GM19395 (cell line): ENCODE measurements around the gene STC2.

Experiments
- ATAC-seq: cut with Tn5 transposase; IDR thresholded peaks from one replicate; pipeline ENCODE4 v1.9.1; 2021; ENCODE audit warnings: mild to moderate bottlenecking, moderate library complexity; ENCODE audit not compliant: unreplicated experiment

Gene STC2

DNA sequence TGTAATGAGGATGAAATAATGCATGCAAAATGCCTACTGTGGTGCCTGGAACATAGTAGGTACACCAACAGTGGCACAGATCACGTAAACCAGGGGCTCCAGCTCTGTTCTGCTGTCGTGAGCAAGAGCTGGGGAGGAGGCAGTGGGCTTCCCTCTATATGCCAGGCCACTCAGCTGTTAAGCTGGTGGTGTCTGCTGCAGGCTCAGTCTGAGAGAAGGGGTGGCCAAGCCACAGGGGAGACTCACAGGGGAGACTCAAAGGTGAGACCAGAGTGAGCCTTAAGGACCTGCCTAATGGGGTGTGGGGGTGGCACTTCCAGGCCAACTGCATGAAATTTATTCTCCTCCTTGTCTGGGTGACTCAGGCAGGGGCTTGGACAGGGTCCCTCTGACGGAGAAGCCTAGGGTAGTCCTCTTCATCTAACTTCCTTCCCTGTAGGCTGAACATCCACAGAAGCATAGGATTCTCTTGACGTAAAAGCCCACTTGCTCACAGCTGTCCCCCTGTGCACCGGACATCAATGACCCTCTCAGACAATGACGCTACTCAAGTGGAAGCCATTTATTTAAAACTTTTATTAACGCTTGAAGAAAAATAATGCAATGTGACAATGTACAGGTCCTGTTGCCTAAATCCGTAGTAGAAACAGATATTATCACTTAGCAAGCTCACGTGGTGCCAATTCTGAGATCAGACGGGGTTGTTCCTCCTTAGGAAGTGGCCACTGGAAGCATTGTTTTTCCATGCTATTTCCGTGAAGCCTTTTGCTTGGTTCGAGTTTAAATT lies 13.9 kb downstream of the STC2 start:
- ATAC-seq, result no peak

GRCh38 chr5:173313351-173313801 lies 14.8 kb downstream of the STC2 start:
- no peak for ATAC-seq

DNA sequence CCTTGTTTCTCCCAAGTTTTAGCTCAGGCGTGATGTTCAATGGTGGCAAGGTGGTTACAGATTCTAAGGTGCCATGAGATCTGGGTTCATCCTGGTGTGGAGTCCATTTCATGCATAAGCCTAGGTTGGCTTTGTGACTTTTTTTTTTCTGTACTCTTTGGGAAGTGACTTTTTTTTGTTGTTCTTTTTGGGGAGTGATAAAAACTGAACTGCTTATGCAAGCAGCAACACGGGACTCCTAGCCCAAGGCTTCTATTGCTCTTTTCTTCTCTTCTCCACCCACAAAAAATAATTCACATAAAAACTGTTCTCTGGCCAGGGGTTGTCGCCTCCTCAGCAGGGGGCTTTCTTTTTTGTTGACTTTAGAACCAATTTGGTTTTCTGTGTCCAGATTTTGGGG lies 15.4 kb downstream of the STC2 start:
- no peak for ATAC-seq

GRCh38 chr5:173311818-173312585 lies 16.2 kb downstream of the STC2 start:
- ATAC-seq, result no peak

GRCh38 chr5:173310861-173311785 lies 17.1 kb downstream of the STC2 start:
- no peak for ATAC-seq

- no peak for ATAC-seq
These were observed 17.9 kb downstream of the STC2 start for GRCh38 chr5:173310218-173310769.

- ATAC-seq, result no peak
These were observed 18.5 kb downstream of the STC2 start for GRCh38 chr5:173309731-173310130.

DNA sequence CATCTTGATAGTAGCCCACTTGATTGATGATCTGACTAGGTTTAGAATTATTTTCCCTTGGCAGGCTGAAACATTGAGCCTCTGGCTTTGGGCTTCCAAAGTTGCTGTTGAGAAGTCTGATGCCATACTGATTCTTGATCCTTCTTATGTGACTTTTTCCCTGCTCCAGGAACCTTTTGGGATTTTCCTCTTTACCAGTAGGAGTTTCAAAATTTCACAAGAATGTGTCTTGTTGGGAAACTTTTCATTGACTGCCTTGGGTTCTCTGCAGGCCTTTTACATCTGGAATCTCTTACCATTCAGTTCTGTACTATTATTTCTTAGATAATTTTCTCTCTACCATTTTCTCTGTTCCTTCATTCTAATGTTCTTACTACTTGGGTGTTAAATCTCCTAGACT lies 20.0 kb downstream of the STC2 start:
- no peak for ATAC-seq

DNA sequence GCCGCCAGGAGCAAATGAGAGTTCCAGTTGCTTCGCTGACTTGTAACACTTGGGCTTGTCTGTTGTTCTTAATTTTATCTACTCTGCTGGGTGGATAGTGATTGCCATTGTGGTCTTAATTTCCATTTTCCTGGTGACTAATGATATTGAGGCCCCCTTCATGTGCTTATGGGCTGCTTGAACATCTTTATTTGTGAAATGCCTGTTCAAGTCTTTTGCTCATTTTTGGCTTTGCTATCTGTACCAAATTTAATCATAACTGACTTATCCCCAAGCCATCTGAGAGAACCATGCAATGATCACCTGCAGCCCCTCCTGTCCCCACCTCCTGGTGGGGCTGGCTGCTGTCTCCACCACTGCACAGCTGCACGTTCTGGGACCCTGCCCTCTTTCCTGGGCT lies 20.5 kb downstream of the STC2 start:
- no peak for ATAC-seq

DNA sequence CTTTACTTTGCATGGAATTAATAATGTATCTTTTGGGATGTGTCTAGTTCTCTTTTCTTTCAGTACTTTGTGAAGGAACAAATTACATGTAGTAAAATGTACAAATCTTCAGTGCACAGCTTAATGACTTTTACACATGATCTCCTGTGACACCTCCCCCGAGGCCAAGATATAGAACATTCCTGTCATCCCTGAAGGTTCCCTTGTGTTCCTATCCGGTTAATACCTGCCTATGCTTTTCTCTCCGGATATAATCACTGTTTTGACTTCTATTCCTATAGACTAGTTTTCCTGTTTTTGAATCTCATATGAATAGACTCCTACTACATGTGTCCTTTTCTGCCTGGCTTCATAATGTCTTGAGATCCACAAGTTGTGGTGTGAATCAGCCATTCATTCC lies 21.5 kb downstream of the STC2 start:
- ATAC-seq, result no peak

DNA sequence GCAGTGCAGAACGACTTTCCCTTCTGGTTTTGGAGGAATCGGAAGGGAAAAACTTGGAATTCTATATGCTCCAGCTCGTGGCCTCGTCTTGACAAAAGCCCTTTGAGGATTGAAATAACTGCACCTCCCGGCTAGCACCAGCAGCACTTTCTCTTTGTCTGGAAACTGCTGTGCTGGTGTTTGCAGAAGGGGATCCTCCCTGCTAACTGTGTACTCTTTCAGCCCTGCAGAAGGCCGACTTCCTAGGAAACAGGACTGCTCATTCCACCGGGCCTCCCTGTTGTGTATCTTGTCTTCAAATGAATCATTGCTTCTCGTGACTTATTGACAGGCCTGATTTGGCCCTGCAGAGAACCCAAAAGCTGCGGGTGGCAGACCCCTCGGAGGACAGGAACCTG lies 23.6 kb downstream of the STC2 start:
- no peak for ATAC-seq

DNA sequence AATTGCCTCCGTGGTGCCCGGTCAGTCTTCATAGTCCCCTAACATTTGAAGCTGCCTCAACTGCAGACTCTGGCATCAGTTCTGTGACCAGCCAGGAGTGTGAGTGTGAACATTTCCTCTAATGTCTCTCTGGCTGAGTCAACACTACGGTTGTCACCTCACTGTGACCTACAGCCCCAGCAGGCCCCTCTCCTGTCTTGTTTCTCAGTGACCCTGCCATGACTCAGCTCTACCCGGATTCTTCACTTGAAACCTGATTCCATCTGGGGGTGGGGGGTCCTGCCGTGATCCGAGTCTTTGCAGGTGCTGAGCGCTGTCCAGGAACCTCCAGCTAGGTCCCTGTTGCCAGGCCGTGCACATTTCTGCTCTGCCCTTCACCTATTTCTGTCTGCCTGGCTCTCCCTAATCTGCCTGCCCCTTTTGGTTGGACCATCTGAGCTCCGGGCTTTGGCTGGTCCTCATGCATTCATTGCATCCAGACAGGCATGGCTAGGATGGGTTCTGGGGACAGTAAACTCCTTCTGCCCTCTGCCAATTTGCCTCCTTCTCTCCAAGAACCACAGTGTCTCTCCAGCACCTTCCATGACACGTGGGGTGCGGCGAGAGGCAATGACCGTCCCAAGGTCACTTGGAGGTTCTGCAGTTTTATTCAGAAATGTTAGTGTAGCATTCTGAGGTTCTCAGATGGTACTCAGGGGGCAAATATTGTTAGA lies 24.2 kb downstream of the STC2 start:
- no peak for ATAC-seq

- no peak for ATAC-seq
These were observed 25.6 kb downstream of the STC2 start for GRCh38 chr5:173302546-173303155.

DNA sequence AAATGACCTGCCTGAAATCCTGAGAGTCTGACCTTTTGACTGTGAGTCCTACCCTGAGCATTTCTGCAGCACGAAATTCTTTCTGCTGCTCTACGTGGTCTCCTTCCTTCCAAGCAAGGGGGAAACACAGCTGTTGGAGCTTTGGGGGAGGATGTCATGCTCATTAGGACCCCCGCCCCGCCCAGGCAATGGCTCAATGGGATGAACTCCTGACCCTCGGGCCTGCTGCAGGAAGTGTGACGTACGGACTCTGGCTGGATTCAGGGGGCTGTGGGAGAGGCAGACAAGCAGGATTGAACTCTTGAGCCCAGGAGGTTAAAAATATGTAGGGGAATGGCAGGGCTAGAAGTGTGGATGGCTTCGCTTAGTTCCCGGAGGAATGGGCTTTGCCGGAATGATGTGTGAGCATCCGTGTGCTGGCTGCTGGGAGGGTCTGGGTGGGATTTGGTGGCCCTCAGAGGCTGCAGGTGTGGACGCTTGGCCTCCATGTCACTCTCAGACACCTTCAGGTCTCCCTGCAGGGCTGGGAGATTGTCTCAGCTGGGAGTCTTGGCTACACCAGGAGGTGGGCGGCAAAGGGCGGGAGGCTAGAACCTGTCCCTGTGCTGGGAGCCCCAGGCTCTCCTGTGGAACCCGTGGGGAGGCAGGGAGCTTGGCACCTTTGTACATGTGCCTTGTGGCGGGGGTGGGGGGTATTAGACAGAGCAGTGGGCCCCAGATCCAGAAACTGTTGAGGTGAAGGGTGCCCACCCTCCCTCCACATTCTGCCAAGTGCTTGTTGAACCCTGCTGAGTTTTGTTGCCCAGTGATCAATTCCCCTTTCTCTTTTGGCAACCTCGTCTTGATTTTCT lies 26.3 kb downstream of the STC2 start:
- no peak for ATAC-seq

GRCh38 chr5:173300389-173301047 lies 27.7 kb downstream of the STC2 start:
- ATAC-seq, result no peak

DNA sequence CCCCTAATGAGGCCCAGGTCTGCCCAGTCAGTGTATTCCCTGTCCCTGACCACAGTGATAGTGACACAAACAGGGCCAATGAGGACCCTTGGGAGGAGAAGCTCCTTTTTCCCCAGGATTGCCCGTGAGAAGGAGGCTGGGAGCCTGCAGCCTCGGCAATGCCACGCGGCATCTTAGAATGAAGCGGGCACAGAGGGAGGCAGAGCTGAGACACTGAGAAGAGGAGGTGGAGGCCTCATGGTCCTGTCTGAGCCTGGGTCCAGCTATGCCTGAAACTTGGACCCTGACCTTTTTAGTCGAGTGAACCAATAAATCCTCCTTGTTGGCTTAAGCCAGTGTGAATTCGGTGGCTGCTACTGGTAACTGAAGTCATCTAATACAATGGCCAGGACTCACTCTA lies 28.4 kb downstream of the STC2 start:
- no peak for ATAC-seq

DNA sequence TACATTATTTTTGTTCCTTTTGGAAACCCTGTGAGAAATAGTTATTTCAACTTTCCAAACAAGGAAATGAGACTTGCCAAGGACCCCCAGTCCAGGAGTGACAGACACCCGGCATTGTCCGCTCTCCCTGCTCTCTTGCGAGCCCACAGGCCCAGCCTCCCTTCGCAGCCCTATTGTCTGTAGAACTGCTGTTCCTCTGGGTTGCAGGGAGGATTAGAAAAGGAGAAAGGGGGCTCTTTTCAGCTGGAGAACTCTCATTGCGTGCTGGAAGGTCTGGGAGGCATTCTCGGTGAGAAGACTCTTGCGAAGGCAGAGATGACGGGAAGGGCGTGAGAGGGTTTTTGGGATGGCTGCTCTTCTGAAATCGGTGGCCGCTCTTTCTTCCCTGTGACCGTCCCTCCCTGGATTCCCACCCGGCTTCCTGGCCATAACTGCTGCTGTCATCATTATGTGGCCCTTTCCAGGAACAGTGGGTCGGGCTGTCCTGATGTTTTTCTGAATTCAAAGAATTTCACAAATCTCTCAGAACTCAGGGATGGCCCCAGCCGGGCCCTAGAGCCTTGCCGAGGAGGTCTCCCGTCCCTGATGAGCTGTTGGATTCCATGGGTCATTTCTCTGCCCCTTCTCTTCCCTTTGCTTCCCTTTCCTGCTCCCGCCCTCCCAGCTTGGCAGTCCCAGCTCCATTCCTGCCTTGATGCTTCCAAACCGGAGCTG lies 29.8 kb downstream of the STC2 start:
- no peak for ATAC-seq

DNA sequence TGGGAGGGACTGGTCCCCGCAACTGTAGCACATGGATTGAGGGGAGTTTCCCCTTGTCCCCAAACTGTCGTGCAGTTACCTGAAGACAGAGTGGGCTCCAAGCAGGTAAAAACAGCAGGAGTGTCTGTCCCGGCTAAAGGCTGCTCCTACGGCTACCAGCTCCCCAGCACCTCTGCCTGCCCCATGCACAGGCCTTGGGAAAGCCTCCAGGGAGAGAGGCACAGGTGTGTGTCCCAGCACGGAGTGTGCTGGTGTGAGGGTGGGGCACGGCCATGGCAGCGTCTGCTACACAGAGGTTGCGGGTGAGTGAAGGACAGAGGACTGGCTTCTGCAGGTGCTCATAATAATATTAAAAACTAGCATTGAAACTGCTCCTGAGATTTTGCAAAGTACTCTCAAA lies 30.4 kb downstream of the STC2 start:
- no peak for ATAC-seq
